ENCODE measurements around the gene ADPRHL1. TPM values are rescaled to one million over a fixed set of nuclear protein-coding genes. Genes with fewer than 3 reads are reported as not detected.
"Not testable (repeated sequence)": the region's sequence is repeated elsewhere in the genome, so short reads cannot be mapped to it uniquely, and the experiment has no call there.

The ADPRHL1 gene
- total RNA-seq, 4 donors from 2014 or later = 6.9 to 15.5 (median 12.6) TPM

DNA sequence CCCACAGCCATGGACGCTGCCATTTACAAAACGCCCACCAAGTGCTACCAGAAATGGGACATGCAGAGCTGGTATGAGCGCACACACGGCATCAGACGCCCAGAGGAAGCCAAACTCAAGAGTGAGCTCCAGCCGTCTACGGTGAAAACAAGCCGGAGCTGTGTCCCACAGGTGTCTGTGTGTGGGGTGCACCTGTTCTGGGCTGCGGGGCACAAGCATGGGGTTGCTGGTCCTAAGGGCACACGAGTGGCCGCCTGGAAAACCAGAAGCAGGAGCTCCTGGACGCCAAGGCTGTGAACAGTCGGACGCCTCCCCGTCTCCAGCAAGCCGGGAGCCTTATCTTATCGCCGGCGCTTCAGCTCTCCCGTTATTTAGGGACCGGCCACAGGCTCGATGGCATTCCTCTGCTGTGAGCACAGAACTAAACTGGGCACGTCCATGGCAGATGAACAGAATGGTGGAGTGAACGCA lies 1.3 kb downstream of the ADPRHL1 start:
- TF ChIP-seq EP300 (IDR thresholded peaks at IDR 0.05) = no peak
- TF ChIP-seq, protein P1, sequence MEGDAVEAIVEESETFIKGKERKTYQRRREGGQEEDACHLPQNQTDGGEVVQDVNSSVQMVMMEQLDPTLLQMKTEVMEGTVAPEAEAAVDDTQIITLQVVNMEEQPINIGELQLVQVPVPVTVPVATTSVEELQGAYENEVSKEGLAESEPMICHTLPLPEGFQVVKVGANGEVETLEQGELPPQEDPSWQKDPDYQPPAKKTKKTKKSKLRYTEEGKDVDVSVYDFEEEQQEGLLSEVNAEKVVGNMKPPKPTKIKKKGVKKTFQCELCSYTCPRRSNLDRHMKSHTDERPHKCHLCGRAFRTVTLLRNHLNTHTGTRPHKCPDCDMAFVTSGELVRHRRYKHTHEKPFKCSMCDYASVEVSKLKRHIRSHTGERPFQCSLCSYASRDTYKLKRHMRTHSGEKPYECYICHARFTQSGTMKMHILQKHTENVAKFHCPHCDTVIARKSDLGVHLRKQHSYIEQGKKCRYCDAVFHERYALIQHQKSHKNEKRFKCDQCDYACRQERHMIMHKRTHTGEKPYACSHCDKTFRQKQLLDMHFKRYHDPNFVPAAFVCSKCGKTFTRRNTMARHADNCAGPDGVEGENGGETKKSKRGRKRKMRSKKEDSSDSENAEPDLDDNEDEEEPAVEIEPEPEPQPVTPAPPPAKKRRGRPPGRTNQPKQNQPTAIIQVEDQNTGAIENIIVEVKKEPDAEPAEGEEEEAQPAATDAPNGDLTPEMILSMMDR (IDR thresholded peaks at IDR 0.05) = no peak
- Histone ChIP-seq H3K4me1 (peaks cover 0 to 11% (median 0%) of the 10 kb centered on the region in 4 donors), H3K36me3 (peaks cover 0 to 42% (median 0%) of the 10 kb centered on the region in 3 donors), H3K27me3 (no peaks in the 10 kb centered on the region), H3K27ac (no peak overlapping the region), H3K4me3 (no peak overlapping the region), H3K9me3 (no peaks in the 10 kb centered on the region)
- no peak for DNase-seq (ENCODE audit: low spot score in 2 of 2)
- 88 to 92% methylated on average over 15 to 24 of the region's 24 CpGs for WGBS, 2 donors

DNA sequence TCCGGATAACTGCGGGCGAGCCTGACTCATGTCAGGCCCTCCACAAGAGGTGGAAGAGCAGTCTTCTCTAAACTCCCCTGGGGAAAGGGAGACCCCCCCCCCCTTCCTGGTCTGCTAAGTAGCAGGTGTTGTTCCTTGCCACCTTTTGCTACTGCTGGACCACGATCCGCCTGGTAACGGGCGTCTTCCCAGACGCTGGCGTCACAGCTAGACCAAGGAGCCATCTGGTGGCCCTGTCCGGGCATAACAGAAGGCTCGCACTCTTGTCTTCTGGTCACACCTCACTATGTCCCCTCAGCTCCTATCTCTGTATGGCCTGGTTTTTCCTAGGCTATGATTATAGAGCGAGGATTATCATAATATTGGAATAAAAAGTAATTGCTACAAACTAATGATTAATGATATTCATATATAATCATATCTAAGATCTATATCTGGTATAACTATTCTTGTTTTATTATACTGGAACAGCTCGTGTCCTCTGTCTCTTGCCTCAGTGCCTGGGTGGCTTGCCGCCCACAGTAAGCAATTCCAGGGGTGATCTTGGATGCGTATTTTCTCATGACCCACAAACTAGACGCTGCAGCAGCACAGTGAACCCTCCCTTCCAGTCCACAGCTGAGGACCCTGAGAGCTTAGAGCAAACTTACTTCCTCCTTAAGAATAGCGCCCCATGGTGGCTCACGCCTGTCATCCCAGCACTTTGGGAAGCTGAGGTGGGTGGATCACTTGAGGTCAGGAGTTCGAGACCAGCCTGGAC lies 2.2 kb downstream of the ADPRHL1 start:
- 60 to 65% methylated on average over 18 to 19 of the region's 19 CpGs for WGBS, 2 donors
- Histone ChIP-seq H3K4me1 (peaks cover 0 to 11% (median 0%) of the 10 kb centered on the region in 4 donors), H3K36me3 (peaks cover 0 to 33% (median 0%) of the 10 kb centered on the region in 3 donors)
- not testable (repeated sequence) for H3K27me3 ChIP-seq, H3K9me3 ChIP-seq, H3K27ac ChIP-seq, H3K4me3 ChIP-seq
- TF ChIP-seq, protein P1 (IDR thresholded peaks at IDR 0.05) = peak in 3 of 5 experiments; percentile 15 to 38 (median 15)
- peak in 1 of 2 donors; percentile 22 for DNase-seq (ENCODE audit: low spot score in 2 of 2)

DNA sequence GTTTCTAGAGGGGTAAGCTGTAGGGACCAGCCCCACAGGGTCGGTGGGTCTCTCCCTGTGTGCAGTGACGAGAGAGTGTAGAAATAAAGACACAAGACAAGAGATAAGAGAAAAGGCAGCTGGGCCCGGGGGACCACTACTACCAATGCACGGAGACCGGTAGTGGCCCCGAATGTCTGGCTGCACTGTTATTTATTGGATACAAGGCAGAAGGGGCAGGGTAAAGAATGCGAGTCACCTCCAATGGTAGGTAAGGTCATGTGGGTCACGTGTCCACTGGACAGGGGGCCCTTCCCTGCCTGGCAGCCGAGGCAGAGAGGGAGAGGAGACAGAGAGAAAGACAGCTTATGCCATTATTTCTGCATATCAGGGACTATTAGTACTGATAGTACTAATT lies 2.9 kb downstream of the ADPRHL1 start:
- H3K27ac ChIP-seq; H3K9me3 ChIP-seq; DNase-seq (ENCODE audit: low spot score in 2 of 2); H3K27me3 ChIP-seq; H3K4me3 ChIP-seq: not testable (repeated sequence)
- Histone ChIP-seq H3K4me1 (peaks cover 0 to 11% (median 0%) of the 10 kb centered on the region in 4 donors), H3K36me3 (peaks cover 0 to 26% (median 0%) of the 10 kb centered on the region in 3 donors)
- 90 to 92% methylated on average over 9 of the region's 9 CpGs for WGBS, 2 donors

DNA sequence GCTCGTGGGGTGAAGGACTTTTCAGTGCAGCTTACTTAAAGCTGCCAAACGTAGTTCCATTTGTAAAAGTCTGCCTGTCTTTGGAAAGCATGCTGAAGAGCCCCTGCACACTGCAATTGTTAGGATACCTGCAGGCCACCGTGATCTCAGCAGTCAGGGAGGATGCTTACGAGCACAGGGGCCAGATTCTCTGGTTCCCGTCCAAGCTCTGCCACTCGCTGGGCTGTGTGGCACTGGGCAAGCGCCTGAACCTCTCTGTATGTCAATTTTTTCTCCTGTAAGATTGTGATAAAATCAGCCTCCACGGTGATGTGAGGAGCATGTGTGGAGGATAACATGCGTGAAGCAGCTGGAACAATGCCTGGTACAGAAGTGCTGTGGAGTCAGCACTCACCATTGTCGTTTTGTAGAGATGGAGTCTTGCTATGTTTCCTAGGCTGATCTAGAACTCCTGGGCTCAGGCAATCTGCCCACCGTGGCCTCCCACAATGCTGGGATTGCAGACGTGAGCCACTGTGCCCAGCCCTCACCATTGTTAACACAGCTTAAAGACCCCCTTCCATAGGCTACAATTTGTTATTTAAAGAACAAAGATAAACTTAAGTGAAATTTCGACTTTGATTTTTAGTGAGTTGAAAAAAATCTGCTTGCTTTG lies 3.5 kb downstream of the ADPRHL1 start:
- peaks cover 0 to 11% (median 0%) of the 10 kb centered on the region in 4 donors for H3K4me1 ChIP-seq
- DNase-seq (ENCODE audit: low spot score in 2 of 2) = no peak
- peak overlapping the region; percentile 16 to 51 (median 28) for H3K4me3 ChIP-seq
- 76 to 80% methylated on average over 12 to 13 of the region's 13 CpGs for WGBS, 2 donors
- TF ChIP-seq, protein P1 (IDR thresholded peaks at IDR 0.05) = no peak
- TF ChIP-seq POLR2A (IDR thresholded peaks at IDR 0.05) (no peak), EP300 (IDR thresholded peaks at IDR 0.05) (no peak)
- H3K27me3 ChIP-seq = no peaks in the 10 kb centered on the region
- peaks cover 0 to 20% (median 0%) of the 10 kb centered on the region in 3 donors for H3K36me3 ChIP-seq
- H3K9me3 ChIP-seq = no peaks in the 10 kb centered on the region
- peak overlapping the region in 3 of 4 donors; percentile 58 to 71 (median 62) for H3K27ac ChIP-seq

DNA sequence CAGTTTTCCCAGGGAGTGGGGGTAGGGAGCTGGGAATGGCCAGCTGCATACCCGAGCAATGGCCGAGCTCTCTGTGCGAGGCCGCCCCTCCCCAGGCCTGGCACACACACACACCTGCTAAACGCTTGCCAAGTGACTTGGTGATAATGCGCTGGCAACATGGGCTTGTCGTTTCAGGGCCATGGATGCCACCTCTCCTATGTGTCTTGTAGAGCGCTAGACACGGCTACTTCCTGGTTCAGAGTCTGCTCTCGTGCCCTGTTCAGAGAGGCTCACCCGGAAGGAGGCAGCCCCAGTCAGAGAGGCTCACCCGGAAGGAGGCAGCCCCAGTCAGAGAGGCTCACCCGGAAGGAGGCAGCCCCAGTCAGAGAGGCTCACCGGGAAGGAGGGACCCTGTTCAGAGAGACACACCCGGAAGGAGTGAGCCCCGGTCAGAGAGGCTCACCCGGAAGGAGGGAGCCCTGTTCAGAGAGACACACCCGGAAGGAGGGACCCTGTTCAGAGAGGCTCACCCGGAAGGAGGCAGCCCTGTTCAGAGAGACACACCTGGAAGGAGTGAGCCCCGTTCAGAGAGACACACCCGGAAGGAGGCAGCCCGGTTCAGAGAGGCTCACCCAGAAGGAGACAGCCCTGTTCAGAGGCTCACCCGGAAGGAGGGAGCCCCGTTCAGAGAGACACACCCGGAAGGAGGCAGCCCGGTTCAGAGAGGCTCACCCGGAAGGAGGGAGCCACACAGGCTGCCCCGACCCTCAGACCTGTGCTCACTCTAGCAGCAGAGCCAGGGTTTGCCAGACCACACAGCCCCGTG lies 4.2 kb downstream of the ADPRHL1 start:
- peak in 1 of 2 donors; percentile 28 for DNase-seq (ENCODE audit: low spot score in 2 of 2)
- peaks cover 0 to 13% (median 0%) of the 10 kb centered on the region in 3 donors for H3K36me3 ChIP-seq
- TF ChIP-seq POLR2A (IDR thresholded peaks at IDR 0.05) = no peak
- TF ChIP-seq, protein P1 (IDR thresholded peaks at IDR 0.05) = no peak
- TF ChIP-seq EP300 (IDR thresholded peaks at IDR 0.05) = no peak
- H3K27ac ChIP-seq = peak overlapping the region in 3 of 4 donors; percentile 58 to 71 (median 62)
- peak overlapping the region; percentile 16 to 51 (median 28) for H3K4me3 ChIP-seq
- no peaks in the 10 kb centered on the region for H3K27me3 ChIP-seq
- no peaks in the 10 kb centered on the region for H3K9me3 ChIP-seq
- H3K4me1 ChIP-seq = peaks cover 0 to 11% (median 0%) of the 10 kb centered on the region in 4 donors
- 64 to 66% methylated on average over 21 to 24 of the region's 29 CpGs for WGBS, 2 donors

Measured in tibial nerve (tissue), 4 donors.